Neuron (in vitro differentiated cells): ENCODE results near the gene WDR43.
"Not testable (repeated sequence)": the region's sequence is repeated elsewhere in the genome, so short reads cannot be mapped to it uniquely, and the experiment has no call there.

Source experiments
- H2AFZ ChIP-seq: one replicate; pipeline ENCODE4 v1.6.1; 2013; ENCODE audit warnings: low read depth, mild to moderate bottlenecking, inconsistent platforms, low read length, moderate library complexity
- H3K27me3 ChIP-seq: one replicate; pipeline ENCODE4 v1.6.1; 2013; ENCODE audit warnings: low read length; ENCODE audit not compliant: insufficient read depth
- H3K36me3 ChIP-seq: one replicate; pipeline ENCODE4 v1.6.1; 2013; ENCODE audit warnings: low read length; ENCODE audit not compliant: insufficient read depth
- H3K4me1 ChIP-seq: one replicate; pipeline ENCODE4 v1.6.1; 2013; ENCODE audit warnings: low read length; ENCODE audit not compliant: insufficient read depth
- H3K4me3 ChIP-seq: 2 replicates; pipeline ENCODE4 v1.5.1; 2013; ENCODE audit warnings: mild to moderate bottlenecking, low read length, moderate library complexity
- H3K9me3 ChIP-seq: one replicate; pipeline ENCODE4 v1.6.1; 2013; ENCODE audit warnings: low read length

Gene WDR43

GRCh38 chr2:28956415-28956826, 62.0 kb downstream of the WDR43 start:
- Histone ChIP-seq H2AFZ (no peak overlapping the region), H3K4me3 (no peak overlapping the region), H3K4me1 (peaks cover 2% of the 10 kb centered on the region), H3K9me3 (no peaks in the 10 kb centered on the region), H3K36me3 (no peaks in the 10 kb centered on the region), H3K27me3 (no peaks in the 10 kb centered on the region)

GRCh38 chr2:28956890-28957289, 62.4 kb downstream of the WDR43 start:
- Histone ChIP-seq H3K4me3 (no peak overlapping the region), H2AFZ (no peak overlapping the region)

GRCh38 chr2:28958689-28959088, 64.2 kb downstream of the WDR43 start:
- Histone ChIP-seq H3K4me3 (no peak overlapping the region), H3K27me3 (no peaks in the 10 kb centered on the region), H3K36me3 (no peaks in the 10 kb centered on the region), H2AFZ (no peak overlapping the region), H3K4me1 (peaks cover 2% of the 10 kb centered on the region), H3K9me3 (no peaks in the 10 kb centered on the region)

More at GRCh38 chr2:28956890-28957289, 62.4 kb downstream of the WDR43 start:
- no peaks in the 10 kb centered on the region for H3K9me3 ChIP-seq
- H3K27me3 ChIP-seq, result no peaks in the 10 kb centered on the region
- no peaks in the 10 kb centered on the region for H3K36me3 ChIP-seq
- H3K4me1 ChIP-seq, result peaks cover 2% of the 10 kb centered on the region

- H3K4me1 ChIP-seq, result peaks cover 2% of the 10 kb centered on the region
These were observed 65.9 kb downstream of the WDR43 start for GRCh38 chr2:28960401-28960800.

GRCh38 chr2:28962505-28962904, 68.0 kb downstream of the WDR43 start:
- H3K4me3 ChIP-seq, result no peak overlapping the region
- H3K27me3 ChIP-seq, result no peaks in the 10 kb centered on the region
- no peak overlapping the region for H2AFZ ChIP-seq
- peaks cover 2% of the 10 kb centered on the region for H3K4me1 ChIP-seq
- no peaks in the 10 kb centered on the region for H3K36me3 ChIP-seq
- no peaks in the 10 kb centered on the region for H3K9me3 ChIP-seq

More at GRCh38 chr2:28960401-28960800, 65.9 kb downstream of the WDR43 start:
- H3K27me3 ChIP-seq, result no peaks in the 10 kb centered on the region
- H3K9me3 ChIP-seq, result no peaks in the 10 kb centered on the region
- no peak overlapping the region for H2AFZ ChIP-seq
- no peak overlapping the region for H3K4me3 ChIP-seq
- H3K36me3 ChIP-seq, result no peaks in the 10 kb centered on the region

- Histone ChIP-seq H3K9me3 (no peaks in the 10 kb centered on the region), H3K27me3 (no peaks in the 10 kb centered on the region), H2AFZ (no peak overlapping the region), H3K36me3 (no peaks in the 10 kb centered on the region), H3K4me3 (no peak overlapping the region), H3K4me1 (peaks cover 9% of the 10 kb centered on the region)
These were observed 76.1 kb downstream of the WDR43 start for GRCh38 chr2:28970464-28971160.

- H3K27me3 ChIP-seq, result no peaks in the 10 kb centered on the region
- H3K4me3 ChIP-seq, result no peak overlapping the region
- no peak overlapping the region for H2AFZ ChIP-seq
- no peaks in the 10 kb centered on the region for H3K9me3 ChIP-seq
- H3K4me1 ChIP-seq, result peaks cover 9% of the 10 kb centered on the region
- H3K36me3 ChIP-seq, result no peaks in the 10 kb centered on the region
These were observed 78.4 kb downstream of the WDR43 start for GRCh38 chr2:28972778-28973335.

GRCh38 chr2:28974252-28974651, 79.8 kb downstream of the WDR43 start:
- no peaks in the 10 kb centered on the region for H3K9me3 ChIP-seq
- H3K4me3 ChIP-seq, result no peak overlapping the region
- no peak overlapping the region for H2AFZ ChIP-seq
- no peaks in the 10 kb centered on the region for H3K36me3 ChIP-seq
- peaks cover 9% of the 10 kb centered on the region for H3K4me1 ChIP-seq
- H3K27me3 ChIP-seq, result no peaks in the 10 kb centered on the region

- H3K4me1 ChIP-seq, result peaks cover 6% of the 10 kb centered on the region
- no peak overlapping the region for H2AFZ ChIP-seq
- H3K4me3 ChIP-seq, result no peak overlapping the region
- no peaks in the 10 kb centered on the region for H3K9me3 ChIP-seq
- H3K27me3 ChIP-seq, result no peaks in the 10 kb centered on the region
- H3K36me3 ChIP-seq, result no peaks in the 10 kb centered on the region
These were observed 81.2 kb downstream of the WDR43 start for GRCh38 chr2:28975671-28976070.

GRCh38 chr2:28976584-28976983, 82.1 kb downstream of the WDR43 start:
- no peaks in the 10 kb centered on the region for H3K27me3 ChIP-seq
- no peak overlapping the region for H2AFZ ChIP-seq
- no peaks in the 10 kb centered on the region for H3K36me3 ChIP-seq
- H3K9me3 ChIP-seq, result no peaks in the 10 kb centered on the region
- peaks cover 8% of the 10 kb centered on the region for H3K4me1 ChIP-seq
- no peak overlapping the region for H3K4me3 ChIP-seq

GRCh38 chr2:28977176-28977875, 82.9 kb downstream of the WDR43 start:
- Histone ChIP-seq H2AFZ (no peak overlapping the region), H3K27me3 (no peaks in the 10 kb centered on the region), H3K9me3 (no peaks in the 10 kb centered on the region), H3K4me3 (no peak overlapping the region), H3K4me1 (peaks cover 8% of the 10 kb centered on the region), H3K36me3 (no peaks in the 10 kb centered on the region)

GRCh38 chr2:28978001-28978400, 83.5 kb downstream of the WDR43 start:
- not testable (repeated sequence) for H2AFZ ChIP-seq, H3K36me3 ChIP-seq, H3K4me1 ChIP-seq, H3K27me3 ChIP-seq, H3K9me3 ChIP-seq, H3K4me3 ChIP-seq

GRCh38 chr2:28978606-28979005, 84.1 kb downstream of the WDR43 start:
- no peaks in the 10 kb centered on the region for H3K36me3 ChIP-seq
- peaks cover 8% of the 10 kb centered on the region for H3K4me1 ChIP-seq
- H2AFZ ChIP-seq, result no peak overlapping the region
- no peaks in the 10 kb centered on the region for H3K27me3 ChIP-seq
- no peaks in the 10 kb centered on the region for H3K9me3 ChIP-seq
- no peak overlapping the region for H3K4me3 ChIP-seq
